ELR (cell line): Measurements from ENCODE around the gene PTPRN2.
"Not testable (repeated sequence)": the region's sequence is repeated elsewhere in the genome, so short reads cannot be mapped to it uniquely, and the experiment has no call there.

ENCODE experiments used
- DNase-seq: peaks from one replicate; pipeline ENCODE4 v3.0.0-alpha.2; 2015; ENCODE audit warnings: low read depth

Gene PTPRN2

GRCh38 chr7:158320328-158320727, 267.3 kb downstream of the PTPRN2 start:
- no peak for DNase-seq

DNA sequence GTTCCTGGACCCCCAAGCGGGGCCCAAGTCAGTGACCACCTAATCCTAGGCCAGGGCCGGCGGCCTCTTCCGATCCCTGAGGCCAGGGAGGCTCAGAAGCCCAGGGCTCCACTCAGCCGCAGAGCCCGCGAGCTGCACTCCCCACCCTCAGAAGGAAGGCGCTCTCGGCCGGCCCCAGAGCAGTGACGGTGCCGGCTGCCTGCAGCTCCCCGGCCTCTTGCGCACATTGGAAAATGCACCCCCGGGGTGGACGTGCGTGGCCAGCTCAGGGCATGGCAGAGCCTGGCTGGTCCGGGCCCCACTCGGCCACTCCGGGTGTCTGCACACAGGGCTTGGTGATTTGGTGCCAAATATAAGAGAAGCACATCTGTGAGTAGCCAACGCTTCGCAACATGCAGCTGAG, 269.1 kb downstream of the PTPRN2 start:
- no peak for DNase-seq

GRCh38 chr7:158317238-158318205, 270.1 kb downstream of the PTPRN2 start:
- DNase-seq = no peak

- no peak for DNase-seq
Measured at GRCh38 chr7:158316466-158317031, 271.1 kb downstream of the PTPRN2 start.

GRCh38 chr7:158315881-158316280, 271.7 kb downstream of the PTPRN2 start:
- DNase-seq = no peak

DNA sequence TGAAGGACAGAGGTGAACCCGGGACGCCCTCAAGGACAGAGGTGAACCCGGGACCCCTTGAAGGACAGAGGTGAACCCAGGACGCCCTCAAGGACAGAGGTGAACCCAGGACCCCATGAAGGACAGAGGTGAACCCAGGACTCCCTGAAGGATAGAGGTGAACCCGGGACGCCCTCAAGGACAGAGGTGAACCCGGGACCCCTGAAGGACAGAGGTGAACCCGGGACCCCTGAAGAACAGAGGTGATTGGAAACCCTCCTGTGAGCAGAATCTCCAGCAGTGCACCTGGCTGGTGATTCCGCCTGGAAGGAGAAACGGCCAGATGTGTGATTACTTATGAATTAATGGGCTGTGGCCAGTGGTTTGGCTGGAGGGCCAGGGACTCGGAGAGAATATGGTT, 272.3 kb downstream of the PTPRN2 start:
- DNase-seq = no peak

DNA sequence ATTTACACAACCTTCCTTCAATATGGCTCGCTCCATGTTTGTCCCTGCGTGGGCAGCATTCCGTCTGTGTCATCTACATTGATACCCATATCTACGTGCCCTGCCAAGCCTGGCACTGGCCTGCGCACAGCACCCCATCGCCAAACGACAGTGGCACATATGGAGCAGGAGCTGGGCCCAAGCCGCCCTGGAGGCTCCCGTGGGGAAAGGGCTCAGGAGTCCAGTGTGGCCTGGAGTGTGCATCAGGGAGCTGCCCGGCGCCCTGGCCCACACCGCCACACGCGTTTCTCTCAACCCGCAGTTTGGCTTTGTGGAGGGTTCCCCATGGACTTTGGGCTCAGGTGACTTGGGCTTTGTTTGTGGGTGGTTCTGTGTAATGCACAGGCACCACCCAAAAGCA, 273.2 kb downstream of the PTPRN2 start:
- no peak for DNase-seq

- DNase-seq = no peak
Measured at GRCh38 chr7:158313931-158314330, 273.7 kb downstream of the PTPRN2 start.

- no peak for DNase-seq
Measured at GRCh38 chr7:158312789-158313188, 274.8 kb downstream of the PTPRN2 start.

DNA sequence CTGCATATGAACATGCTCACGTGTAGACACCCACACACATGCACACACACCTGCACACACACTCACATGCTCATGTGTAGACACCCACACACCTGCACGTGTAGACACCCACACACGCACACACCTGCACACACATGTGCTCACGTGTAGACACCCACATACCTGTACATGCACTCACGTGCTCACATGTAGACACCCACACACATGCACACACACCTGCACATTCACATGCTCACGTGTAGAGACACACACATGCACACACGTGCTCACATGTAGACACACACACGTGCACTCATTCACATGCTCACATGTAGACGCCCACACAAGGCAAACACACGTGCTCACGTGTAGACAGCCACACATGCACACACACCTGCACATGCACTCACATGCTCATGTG, 275.8 kb downstream of the PTPRN2 start:
- no peak for DNase-seq

DNA sequence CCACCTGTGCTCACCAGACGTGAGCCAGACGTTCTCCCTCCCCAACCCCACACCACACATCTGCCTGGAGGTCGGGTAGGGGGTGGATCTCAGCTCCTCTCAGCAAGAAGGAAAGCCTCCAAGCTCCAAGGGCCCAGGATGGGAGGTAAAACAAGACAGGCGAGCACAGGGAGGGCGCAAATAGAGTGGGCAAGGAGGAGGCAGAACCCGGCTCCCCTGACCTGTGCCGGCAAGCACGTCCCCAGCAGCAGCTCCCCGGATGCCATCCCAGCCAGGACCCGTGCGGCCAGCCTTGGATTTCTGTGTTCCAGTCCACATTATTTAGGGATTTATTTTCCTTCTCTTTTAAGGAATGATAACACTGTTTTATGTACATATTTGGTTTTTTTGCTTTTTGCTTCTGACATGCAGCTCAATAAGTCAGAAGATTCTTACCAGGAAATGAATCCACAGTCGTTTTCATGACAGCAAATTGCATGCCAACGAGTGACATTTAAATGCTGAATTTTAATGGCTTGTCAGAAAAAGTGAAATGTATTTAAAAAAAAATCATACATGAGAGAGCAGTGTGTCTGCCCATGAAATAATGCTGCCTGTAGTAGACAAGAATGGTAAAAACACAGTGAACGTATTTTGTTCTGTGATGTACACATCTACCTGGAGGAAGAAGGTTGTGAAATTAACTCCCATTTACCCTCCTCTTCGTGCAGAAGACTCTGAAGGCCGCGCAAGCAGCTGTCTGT, 276.5 kb downstream of the PTPRN2 start:
- no peak for DNase-seq

DNA sequence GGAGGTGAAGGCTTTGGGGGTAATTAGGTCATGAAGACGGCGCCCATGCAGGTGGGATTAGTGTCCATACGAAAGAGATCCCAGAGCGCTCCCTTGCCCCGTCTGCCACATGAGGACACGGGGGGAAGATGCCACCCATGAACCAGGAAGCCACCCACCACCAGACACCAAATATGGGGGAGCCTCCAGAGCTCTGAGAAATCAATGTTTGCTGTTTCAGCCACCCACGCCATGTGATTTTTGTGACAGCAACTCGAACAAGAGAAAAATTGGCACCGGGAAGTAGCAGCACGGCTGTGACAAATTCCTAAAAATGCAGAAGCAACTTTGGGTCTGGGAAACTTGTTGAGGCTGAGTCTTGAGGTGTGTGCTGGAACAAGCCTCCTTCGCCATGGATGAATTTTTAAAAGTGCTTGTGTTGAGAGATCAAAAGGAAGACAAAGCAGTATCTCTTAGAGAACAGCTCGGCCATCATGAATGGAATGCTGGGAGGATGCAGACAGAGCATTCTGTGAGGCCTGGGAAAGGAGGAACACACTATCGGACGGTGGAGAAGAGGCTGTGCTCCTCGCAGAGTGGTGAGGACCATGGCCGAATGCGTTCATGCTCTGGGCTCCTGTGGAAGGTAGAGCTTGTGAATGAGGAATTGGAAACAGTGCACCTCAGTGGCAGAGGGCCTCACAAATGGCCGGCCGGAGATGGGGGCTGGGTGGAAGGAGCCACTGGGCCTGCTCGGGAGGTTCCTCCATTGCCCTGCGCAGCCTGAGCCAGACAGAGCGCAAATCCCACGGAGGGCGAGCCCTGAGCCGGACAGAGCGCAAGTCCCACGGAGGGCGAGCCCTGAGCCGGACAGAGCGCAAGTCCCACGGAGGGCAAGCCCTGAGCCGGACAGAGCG, 277.5 kb downstream of the PTPRN2 start:
- no peak for DNase-seq

GRCh38 chr7:158308001-158308400, 279.6 kb downstream of the PTPRN2 start:
- DNase-seq = no peak

DNA sequence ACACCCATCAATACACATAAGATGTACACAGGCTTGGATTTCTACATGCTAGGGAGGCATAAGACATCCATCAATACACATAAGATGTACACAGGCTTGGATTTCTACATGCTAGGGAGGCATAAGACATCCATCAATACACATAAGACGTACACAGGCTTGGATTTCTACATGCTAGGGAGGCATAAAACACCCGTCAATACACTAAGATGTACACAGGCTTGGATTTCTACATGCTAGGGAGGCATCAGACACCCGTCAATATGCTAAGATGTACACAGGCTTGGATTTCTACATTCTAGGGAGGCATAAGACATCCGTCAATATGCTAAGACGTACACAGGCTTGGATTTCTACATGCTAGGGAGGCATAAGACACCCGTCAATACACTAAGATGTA, 283.6 kb downstream of the PTPRN2 start:
- not testable (repeated sequence) for DNase-seq

DNA sequence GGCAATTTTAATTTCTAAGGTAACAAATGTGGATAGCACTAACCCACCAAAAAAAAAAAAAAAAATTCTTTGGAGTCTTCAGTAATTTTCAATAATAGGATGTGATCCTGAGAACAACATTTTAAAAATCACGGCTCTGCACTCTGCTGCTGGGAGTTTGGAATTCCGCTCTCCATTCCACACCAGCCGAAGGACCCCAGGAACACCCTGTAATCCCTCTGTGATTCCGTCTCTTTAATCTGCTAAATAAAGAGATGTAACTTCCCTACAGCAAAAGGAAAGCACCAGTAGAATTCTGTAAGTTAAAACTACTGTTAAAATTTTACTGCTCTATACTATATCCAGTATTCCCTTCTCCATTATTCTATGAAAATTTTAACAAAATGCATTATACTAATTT, 284.5 kb downstream of the PTPRN2 start:
- DNase-seq = no peak

DNA sequence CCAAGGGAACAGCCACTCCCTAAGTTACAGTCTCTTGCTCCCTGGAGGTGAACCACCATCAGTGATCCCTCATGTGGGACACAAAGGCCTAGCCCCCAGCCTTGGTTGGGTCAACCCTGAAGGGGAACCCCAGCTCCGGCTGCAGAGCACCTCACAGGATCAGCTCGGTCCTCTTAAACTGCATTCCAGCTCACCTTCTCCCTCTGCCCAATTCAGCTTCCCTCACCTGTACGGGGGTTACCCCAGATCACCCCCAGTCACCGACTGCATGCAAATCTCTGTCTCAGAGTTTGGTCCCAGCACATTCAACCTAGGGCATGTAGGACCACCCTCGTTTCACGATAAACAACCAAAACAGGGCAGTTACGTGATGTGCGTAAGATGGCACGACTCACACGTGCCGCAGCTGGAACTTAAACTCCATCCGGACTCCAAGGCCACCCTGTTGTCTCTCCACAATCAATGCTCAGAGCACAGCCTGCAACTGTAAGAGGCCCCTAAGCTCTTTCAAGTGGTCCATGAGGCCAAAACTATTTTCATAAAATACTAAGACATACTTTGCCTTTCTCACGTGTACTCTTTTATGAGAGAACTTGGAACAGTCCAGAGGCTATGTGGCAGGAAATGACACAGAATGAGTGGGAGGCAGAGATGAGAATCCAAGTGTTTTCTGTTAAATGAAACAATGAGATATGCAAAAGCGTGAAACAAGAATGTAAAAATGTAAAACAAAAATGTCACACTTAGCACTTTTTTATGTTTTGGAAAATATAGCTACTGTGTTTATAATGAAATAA, 285.2 kb downstream of the PTPRN2 start:
- DNase-seq = no peak

DNA sequence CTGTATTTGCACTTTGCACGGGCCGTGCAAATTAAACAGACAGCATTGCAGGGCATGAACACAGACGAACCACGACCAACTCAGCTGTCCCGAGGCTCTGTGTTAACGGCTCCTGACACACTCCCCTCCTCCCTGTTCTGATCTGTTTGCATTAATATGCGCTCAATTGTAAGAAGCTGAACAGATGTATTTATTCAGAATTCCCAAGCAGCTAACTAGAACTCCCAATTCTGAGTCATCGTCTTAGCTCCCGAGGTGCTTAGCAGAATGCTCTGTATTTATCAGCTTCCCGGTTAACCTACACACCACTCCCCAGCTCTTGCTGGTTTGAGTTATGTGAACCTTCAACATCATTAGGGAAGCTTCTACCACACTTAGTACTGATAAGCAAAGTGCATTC, 286.4 kb downstream of the PTPRN2 start:
- DNase-seq = no peak

- no peak for DNase-seq
Measured at GRCh38 chr7:158300427-158300826, 287.2 kb downstream of the PTPRN2 start.

DNA sequence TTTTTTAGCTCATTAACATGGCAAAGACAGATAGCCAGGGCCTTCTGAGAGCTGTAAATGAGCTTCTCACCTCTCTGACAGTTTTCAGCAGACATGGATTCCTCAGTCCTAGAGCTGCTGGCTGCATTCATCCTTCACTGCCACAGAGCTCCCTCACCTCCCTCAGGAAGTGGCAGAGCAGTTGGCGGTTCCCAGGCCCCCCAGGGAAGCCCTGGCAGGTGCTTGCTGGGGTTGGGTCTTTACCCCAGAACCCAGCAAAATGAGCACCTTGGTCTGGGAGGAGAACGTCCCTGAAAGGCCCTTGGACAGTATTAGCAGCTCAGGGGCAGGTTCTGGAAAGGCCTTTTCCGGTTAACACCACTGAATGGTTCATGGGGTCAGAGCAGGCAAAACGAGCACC, 288.0 kb downstream of the PTPRN2 start:
- DNase-seq = no peak

GRCh38 chr7:158296798-158297104, 290.9 kb downstream of the PTPRN2 start:
- no peak for DNase-seq
